GM15510 (cell line): ENCODE measurements around the gene TPRG1.

ENCODE experiments used
- POLR2A ChIP-seq: IDR thresholded peaks from 3 replicates; pipeline ENCODE4 v1.6.1; 2011; ENCODE audit warnings: borderline replicate concordance; ENCODE audit not compliant: insufficient read length; ENCODE audit errors: extremely low read depth

The TPRG1 gene

DNA sequence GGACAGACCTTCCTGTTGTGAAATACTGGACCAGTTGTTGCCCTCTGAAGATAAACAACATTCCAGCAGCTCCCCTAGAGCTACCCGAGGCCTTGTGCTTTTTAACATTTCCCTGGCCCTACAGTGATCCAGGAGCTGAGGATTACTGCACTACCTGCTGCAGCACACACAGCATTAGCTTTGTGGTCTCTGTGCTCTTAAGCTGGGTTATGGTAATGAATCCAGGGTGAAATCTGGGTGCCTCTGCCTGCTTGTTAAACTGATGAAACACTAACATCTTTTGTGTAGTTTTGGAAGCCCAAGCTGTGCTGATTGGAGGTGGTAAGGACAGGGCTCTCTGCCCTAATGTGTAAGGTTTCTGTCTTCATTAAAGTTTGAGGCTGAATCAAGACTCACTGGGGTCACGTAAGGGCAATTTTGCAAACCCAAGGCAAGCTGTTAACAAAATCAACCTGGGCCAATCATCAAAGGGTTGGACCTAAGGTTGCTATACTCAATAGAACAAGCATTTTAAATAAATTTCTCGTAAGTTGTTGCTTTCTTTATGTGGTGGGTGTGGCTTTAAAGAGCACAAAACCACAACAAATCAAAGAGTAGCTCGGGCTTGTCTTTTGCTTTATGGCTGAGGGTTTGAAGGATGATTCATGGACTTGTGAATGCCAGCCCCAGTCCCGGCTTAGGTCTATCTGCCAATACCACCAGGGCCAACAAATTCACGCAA, 183.9 kb downstream of the TPRG1 start:
- TF ChIP-seq POLR2A, result no peak

DNA sequence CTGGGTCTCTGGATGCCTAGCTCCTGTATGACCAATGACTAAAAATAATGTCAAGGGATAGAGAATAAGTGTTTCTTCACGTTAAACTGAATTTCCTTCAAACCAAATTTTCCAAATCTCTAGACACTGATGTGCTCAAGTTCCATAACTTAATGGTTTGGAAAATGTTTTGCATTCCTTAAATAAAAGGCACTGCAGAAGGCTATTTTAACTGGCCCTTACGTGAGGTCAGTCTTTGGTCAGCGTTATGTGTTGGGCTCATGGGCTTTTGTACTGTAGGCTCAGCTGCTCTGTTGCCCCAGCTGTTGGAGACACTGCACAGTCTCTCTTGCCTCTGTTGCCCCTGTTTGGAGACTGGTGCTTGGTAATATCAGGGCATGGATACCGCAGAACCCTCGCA, 188.5 kb downstream of the TPRG1 start:
- TF ChIP-seq POLR2A, result no peak

DNA sequence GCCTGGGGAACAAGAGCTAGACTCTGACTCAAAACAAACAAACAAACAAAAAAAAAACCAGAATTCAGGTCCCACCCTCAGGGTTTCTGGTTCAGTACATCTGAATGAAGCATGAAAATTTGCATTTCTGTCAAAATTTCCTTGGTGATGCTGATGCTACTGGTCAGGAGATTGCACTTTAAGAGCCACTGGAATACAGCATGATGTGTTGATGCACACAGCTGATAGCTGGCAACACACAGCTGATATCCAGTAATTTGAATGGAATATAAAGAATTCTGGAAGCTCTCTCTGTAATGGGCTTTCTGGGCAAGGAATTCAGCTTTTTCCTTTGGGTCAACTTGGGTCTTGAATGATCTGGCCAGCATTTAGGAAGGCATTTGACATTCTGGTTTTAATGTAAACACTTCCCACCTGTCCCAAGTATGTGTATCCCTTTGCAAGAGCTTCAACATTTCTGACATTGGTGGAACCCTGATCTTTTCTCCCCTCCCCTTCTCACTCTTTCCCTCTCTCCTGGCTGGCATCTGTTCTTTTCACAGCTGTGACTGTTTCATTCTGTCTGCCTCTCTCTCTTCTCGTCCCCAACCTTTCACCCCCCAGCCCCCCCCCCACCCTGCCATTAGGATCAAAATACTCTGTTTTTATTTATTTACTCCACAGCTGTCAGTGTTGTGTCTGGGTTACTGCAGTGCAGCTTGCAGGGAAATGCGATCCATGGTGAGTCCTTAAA, 189.5 kb downstream of the TPRG1 start:
- TF ChIP-seq POLR2A, result no peak

DNA sequence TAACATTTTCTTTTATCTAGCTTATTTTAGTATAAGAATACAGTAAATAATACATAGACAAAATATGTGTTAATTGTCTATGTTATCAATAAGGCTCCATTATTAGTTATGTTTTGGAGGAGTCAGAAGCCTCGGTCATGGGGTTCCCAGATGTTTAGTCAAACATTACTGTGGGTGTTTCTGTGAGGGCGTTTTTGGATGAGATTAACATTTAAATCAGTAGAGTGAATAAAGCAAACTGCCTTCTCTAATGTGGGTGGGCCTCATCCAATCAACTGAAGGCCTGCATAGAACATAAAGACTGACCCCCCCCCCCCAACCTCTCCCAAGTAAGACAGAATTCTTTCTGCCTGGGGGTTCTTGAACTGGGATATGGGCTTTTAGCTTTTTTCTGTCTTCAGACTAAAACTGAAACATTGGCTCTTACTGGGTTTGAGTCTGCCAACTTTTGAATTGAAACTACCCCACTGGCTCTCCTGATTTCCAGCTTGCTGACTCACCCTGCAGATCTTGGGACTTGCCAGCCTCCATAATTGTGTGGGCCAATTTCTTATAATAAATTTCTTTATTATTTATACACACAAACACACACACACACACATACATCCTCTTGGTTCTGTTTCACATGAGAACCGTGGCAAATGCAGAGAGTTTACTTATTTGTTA, 192.0 kb downstream of the TPRG1 start:
- TF ChIP-seq POLR2A, result no peak

DNA sequence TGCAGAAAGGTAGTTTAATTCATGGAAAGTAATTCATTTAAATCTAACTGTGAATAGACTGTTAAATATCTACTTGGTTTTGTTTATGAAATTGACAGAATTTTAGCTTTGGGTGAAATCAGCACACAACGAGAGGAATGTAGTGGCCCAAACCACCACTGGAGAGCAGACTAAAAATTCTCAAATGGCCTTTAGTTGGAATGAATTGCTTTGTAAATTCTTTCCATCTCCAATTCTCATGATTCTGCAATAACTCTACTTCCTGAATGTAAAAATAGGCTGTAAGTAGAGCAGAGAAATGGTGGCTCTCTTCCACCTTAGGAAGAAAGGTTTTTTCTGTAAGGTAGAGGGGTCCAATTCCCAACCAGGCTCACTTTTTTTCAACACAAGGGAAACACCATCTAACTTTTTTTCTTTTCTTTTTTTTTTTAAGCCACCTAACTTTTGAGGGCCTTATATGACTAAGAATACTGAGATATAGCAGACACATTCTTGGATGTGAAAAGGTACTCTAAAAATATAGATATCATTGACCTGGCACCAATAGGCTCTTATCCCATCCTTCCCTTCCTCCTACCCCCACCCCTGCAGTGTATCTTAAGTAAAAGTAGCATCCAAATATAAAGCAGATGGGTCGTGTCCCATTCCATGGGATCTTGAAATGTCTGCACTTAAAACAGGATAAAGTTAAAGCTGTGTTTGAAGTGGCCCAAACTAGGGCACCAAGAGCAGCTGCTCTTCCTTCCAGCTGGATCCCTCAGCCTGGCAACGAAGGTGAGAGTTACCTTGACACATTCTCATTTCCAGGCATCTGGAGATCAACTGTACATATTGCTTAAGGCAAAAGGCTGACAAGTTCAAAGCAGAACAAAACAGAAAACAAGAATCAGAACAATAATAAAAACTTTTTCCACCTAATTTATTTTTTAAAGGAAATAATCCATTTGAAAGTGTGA, 194.1 kb downstream of the TPRG1 start:
- TF ChIP-seq POLR2A, result no peak

DNA sequence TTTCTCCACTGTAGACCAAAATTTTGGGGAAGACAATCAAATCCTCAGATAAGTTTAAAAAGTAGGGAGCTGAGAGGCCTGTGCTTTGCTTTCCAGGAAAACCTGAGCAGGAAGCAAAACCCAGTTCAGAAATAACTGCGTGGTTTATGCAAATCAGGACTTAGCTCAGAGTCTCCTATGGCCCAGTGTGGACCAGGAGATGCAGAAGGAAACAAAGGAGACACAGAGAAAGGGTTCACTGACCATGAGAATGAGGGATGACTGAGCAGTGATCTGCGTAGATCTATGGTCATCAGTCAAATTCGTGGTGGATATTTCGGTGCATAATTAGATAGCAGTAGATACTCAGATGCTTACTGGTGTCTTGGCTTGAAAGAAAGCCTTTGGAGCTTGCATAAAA, 196.6 kb downstream of the TPRG1 start:
- no peak for TF ChIP-seq POLR2A

DNA sequence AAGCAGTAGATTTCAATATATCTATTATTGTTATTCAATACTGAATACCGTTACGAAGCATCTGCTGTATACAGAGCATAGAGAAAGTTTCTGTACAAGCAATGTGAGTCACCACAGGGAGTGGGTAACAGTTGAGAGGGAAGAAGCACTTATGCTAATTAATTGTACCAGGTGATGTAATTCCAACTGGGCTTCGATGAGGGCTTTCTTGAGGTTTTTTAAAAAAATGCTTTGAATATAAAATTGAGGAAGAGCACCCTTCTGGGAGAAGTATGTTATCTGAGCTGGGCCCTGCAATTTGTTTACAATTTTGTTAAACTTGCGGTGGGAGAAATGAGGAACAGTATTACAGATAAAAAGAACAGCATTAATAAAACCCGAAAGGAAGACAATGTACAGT, 197.9 kb downstream of the TPRG1 start:
- no peak for TF ChIP-seq POLR2A

DNA sequence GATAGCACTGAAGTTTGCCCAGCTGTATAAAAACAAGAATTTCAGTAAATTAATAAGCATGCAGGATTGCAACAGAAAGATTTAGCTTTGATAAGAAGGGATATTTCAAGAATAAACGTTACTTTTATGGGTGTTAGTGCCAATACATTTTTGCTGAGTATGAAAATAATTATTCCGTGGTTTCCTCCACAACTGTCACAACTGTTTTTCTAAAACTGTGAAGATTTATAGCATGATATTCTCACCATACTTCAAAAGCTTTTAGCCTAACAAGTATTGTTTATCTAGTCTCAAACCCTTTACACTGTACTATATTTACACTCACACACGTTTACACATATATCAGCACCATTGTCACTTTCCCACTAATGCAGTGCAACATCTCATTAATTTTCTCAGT, 200.5 kb downstream of the TPRG1 start:
- TF ChIP-seq POLR2A, result no peak
